Measurements from ENCODE around the gene PGP.
"Not testable (repeated sequence)": the region's sequence is repeated elsewhere in the genome, so short reads cannot be mapped to it uniquely, and the experiment has no call there.

The PGP gene

DNA sequence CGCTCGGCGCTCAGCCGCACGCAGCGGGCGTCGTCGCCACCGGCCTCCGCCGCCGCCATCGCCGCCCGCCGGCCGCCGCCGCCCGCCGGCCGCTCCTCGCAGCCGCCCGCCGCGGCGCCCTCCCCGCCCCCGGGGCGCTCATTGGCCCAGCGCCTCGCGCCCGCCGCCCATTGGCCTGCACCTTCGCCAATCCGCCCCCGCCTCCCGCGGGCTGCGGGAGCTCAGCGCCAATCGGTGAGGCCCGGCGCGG, at the start of gene PGP:
TSS of gene PGP (minus strand) at position 122 of the 250 bp plus-strand sequence. CDS start at position 59, 63 bp downstream.
- DNase-seq (ENCODE audit: low spot score) = no peak

- not testable (repeated sequence) for DNase-seq (ENCODE audit: low spot score)
These were observed 48.4 kb upstream of the PGP start for GRCh38 chr16:2263026-2263425.

DNA sequence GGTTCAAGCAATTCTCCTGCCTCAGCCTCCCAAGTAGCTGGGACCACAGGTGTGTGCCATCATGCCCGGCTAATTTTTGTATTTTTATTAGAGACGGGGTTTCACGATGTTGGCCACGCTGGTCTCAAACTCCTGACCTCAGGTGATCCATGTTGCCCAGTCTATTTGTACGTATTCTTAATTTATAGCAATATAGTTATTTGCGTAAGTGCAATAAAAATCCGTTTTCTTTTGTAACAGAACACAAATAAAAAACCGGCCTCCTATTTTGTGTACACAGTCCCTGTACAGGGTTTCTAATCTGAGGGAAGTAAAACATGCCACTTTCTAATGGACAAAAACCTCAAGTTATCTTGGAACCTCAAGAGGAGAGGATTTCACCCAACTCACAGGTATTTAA, 45.6 kb upstream of the PGP start:
- no peak for DNase-seq (ENCODE audit: low spot score)

GRCh38 chr16:2258530-2258929, 43.9 kb upstream of the PGP start:
- not testable (repeated sequence) for DNase-seq (ENCODE audit: low spot score)

DNA sequence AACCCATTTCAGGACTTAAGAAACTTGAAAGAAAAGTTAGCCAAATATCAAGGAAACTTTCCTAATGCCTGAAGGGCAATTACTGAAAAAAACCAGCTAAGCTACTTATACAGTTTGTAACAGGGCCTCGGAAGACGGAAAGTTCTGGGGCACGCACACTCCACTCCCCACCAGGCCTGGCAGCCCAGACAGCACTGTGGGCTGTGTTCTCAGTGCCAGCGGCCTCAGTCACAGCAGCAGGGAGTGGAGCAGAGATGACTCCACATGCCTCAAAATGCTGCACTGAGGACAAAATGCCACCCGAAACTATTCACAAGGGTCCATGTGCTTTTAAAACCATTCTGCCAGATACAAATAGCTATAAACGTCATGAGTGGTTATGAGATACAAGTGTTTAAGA, 43.1 kb upstream of the PGP start:
- DNase-seq (ENCODE audit: low spot score) = no peak

DNA sequence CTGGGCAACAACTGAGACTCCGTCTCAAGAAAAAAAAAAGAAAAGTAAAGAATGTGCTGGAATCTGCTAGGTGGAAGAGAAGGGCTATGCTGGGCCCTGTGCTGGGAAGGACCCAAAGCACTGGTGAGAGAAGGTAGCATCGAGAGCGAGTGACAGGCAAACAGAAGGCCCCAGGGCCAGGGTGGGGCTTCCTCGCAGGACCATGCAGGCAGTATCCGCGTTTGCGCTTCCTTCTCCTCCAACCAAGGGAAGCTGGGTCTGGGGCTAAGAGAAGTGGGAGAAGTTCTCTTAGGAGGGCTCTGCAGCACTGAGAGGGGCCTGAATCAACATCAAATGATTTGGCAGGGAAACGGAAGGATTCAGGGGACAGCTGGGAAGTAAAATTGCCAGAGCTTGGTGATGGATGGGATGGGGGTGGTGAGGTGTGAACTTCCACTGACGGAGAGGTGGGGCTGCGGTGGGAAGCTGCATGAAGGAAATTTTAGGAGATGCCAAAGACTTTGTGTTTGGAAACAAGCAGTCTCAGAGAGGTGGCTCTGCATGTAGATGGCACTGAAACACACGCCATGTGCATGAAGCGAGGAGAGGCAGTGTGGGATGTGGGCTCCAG, 42.0 kb upstream of the PGP start:
- no peak for DNase-seq (ENCODE audit: low spot score)

GRCh38 chr16:2253293-2253692, 38.7 kb upstream of the PGP start:
- no peak for DNase-seq (ENCODE audit: low spot score)

DNA sequence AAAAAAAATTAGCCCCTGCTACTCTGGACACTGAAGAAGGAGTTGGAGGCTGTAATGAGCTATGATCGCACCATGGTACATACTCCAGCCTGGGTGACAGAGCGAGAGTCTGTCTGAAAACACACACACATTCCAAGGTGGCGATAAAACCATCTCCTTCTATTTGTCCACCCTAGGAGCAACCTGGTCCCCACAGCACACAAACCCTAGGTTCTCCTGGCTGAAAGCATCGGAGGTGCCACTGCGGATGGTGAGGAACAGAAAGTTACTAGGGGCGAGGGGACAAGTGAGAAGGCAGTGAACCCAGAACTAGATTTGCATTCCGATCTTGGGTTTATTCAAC, 38.1 kb upstream of the PGP start:
- DNase-seq (ENCODE audit: low spot score) = no peak

- peak; percentile 83 for DNase-seq (ENCODE audit: low spot score)
These were observed 36.9 kb upstream of the PGP start, which contains the start of gene ECI1 for GRCh38 chr16:2251296-2252111. TSS of gene ECI1 (minus strand) at chr16:2251587. CDS start at chr16:2251566, 21 bp downstream.

DNA sequence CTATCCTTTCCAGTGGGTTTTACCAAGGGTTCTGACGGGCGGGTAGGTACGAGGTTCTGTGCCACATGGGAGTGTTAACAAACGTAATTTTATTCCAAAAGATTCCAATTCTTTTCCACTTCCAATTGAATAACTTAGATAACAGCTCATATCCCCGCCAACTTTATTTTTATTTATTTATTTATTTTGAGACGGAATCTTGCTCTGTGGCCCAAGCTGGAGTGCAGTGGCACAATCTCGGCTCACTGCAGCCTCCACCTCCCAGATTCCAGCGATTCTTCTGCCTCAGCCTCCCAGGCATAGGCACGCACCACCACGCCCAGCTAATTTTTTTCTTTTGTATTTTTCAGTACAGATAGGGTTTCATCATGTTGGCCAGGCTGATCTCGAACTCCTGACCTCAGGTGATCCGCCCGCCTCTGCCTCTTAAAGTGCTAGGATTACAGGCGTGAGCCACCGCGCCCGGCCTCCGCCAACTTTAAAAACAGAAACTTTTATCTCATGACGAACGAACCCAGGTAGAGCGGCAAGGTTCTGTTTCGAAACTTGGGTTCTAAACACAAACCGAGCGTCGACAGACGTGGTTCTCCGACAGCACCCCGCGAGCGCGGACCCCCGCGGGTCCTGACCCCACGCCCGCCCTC, 36.1 kb upstream of the PGP start:
- DNase-seq (ENCODE audit: low spot score) = no peak

- DNase-seq (ENCODE audit: low spot score) = no peak
These were observed 31.8 kb upstream of the PGP start for GRCh38 chr16:2246301-2246885.

- no peak for DNase-seq (ENCODE audit: low spot score)
These were observed 30.5 kb upstream of the PGP start for GRCh38 chr16:2244926-2245795.

DNA sequence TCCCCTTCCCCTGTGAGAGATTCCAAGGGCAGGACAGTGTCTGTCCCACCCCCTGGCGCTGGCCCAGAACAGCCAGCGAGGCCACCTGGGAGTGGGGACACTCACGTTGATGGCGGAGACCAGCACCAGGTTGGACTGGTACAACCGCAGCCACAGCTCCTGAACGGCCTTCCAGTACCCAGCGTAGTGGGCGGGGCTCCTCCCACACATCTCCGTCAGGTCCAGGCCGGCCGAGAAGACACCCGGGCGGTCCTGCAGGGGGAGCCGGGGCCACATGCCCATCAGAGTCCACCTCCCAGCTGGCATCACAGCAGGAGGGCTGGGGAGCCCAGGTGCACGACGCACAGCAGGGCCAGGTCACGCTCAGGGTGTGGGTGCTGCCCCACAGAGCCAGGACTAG, 29.7 kb upstream of the PGP start:
- DNase-seq (ENCODE audit: low spot score) = no peak

GRCh38 chr16:2243781-2244180, 29.1 kb upstream of the PGP start:
- no peak for DNase-seq (ENCODE audit: low spot score)

DNA sequence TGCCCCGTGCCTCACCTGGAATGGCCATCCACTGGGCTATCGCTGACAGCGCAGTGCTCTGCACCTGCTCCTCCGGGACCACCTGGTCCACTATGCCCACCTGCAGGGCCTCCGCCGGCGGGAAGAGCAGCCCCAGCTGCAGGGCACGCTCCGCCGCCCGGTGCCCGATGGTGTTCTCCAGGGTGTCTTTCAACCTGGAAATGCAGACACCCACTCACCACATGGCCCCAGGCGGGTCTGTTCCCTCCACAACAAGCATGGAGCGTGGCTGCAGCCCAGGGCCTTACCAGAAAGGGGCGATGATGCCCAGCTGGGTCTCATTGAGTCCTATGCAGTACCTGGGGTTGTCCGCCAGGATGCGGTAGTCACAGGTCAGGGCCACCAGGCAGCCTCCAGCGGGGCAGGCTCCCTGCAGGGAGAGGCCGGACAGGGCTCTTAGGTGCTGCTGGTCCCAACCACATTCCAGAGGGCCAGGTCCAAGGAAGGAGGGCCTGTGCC, 28.4 kb upstream of the PGP start:
- DNase-seq (ENCODE audit: low spot score) = no peak

- DNase-seq (ENCODE audit: low spot score) = no peak
These were observed 28.0 kb upstream of the PGP start for GRCh38 chr16:2242598-2242997.

- not testable (repeated sequence) for DNase-seq (ENCODE audit: low spot score)
These were observed 25.7 kb upstream of the PGP start for GRCh38 chr16:2240331-2240730.

GRCh38 chr16:2238838-2239675, 24.4 kb upstream of the PGP start:
- no peak for DNase-seq (ENCODE audit: low spot score)

- no peak for DNase-seq (ENCODE audit: low spot score)
These were observed 23.7 kb upstream of the PGP start for GRCh38 chr16:2238150-2238837.

DNA sequence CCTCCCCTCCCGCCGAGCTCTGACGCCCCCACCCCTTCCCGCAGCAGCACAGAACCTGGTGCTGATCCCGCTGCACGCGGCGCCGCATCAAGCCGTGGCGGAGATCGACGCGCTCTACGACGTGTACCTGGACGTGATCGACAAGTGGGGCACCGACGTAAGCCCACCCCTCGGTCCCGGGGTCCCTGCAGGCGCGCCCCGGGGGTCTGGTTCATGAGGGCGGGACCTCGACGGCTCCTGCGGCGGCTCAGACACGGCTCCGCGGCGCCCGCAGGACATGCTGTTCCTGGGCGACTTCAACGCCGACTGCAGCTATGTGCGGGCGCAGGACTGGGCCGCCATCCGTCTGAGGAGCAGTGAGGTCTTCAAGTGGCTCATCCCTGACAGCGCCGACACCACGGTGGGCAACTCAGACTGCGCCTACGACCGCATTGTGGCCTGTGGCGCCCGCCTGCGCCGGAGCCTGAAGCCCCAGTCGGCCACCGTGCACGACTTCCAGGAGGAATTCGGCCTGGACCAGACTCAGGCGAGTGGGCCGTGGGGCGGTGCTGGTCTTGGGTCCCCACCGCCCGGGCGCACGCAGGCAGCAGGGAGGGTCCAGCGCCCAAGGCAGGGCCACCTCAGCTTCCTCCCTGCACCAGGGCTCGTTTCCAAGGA, 23.0 kb upstream of the PGP start:
- DNase-seq (ENCODE audit: low spot score) = no peak

Measured in CD4-positive, alpha-beta T cell treated with Interleukin-6 at 100 ng/mL for 8 hours (primary cell).